Measurements from ENCODE around the gene SPEM3.
A peak's percentile ranks its signal among the peaks of the same experiment; 100 is the strongest.

Gene SPEM3

DNA sequence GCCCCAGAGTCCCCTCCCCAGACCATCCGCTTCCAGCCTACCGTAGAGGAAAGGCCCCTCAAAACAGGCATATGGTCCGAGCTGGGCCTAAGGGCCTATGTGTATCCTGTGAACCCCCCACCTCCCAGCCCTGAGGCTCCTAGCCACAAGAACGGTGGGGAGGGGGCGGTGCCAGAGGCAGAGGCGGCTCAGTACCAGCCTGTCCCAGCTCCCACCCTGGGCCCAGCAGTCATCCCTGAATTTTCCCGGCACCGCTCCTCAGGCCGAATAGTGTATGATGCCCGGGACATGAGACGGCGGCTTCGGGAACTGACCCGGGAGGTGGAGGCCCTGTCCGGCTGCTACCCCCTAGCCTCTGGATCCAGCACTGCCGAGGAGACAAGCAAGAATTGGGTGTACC is 7.5 kb upstream of the SPEM3 start:
- no peak for DNase-seq (ENCODE audit: low read depth, low spot score)

DNA sequence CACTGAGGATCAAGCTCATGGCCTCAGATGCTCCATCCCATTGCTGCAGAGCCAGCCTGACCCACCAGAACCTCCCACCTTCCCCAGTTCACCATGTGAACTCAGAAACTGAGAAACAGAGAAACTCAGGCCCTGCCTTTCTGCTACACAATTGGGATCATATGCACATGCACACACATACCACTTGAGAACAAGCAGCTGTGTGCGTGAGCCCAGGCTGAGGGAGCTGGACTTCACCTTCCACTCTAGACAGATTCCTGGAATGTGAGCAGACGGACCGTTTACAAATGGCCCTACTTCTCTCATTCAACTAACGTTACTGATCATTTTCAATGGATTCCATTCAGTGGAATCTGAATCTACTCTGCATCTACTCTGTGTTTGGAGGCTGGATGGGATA is 5.0 kb upstream of the SPEM3 start:
- DNase-seq (ENCODE audit: low read depth, low spot score): no peak

DNA sequence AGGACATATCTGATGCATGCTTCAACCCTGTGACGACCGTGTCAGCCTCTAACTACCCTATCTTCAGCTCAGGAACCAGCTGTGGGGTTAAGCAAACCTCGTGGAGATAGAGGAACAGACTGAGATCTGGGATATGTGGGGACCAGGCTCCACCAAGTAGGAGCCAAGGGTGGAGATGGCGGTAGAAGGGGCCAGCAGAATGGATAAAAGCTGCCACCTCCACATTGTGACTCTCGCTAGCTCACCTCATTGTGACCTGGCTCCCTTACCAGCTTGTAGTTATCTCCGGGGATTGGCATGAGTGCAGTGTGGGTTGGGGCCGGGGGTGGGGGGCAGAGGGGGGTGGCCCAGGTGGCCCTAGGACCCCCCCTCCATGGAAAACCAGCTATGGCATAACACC is 3.3 kb upstream of the SPEM3 start, which contains the start of gene SPEM2:
SPEM2 (plus strand) TSS at position 301 of the 400 bp plus-strand sequence; CDS start at position 374, 73 bp downstream.
- no peak for DNase-seq (ENCODE audit: low read depth, low spot score)

DNA sequence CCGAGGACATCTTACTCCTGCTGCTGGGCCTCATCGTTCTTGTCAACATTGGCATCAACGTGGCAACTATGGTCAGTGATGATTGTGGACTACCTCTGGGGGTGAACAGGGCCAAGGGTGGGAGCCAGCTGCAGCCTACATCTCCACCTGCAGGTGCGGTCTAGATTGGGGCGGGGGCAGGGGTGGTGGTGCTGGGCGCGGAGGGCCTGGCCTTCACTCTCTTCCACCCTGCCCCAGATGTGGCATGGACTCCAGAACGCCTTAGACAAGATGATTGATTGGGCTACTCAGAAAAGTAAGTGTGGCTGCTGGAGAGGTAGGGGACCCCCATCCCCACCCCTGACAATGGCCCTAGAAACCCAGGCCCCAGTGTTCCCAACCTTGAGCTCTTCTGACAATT is 2.9 kb upstream of the SPEM3 start:
- no peak for DNase-seq (ENCODE audit: low read depth, low spot score)

DNA sequence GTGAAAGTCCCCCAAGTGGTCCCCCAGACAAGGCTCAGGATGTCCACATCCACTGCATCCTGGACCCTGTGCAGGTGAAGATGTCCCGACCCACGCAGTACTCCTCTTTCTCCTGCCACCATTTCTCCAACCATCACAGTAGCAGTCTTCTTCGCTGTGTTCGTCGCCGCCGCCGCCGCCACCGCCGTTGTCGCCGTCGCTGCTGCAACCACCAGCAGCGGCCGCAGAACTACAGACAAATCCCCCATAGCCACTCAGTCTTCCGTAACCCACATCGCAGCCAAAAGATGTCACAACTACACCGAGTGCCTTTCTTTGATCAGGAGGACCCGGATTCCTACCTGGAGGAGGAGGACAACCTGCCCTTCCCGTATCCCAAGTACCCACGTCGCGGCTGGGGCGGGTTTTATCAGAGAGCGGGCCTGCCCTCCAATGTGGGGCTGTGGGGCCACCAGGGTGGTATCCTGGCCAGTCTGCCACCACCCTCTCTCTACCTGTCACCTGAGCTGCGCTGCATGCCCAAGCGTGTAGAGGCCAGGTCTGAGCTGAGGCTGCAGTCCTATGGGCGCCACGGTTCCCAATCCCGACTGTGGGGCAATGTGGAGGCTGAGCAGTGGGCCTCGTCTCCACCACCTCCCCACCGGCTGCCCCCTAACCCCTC is 2.3 kb upstream of the SPEM3 start:
- no peak for DNase-seq (ENCODE audit: low read depth, low spot score)

DNA sequence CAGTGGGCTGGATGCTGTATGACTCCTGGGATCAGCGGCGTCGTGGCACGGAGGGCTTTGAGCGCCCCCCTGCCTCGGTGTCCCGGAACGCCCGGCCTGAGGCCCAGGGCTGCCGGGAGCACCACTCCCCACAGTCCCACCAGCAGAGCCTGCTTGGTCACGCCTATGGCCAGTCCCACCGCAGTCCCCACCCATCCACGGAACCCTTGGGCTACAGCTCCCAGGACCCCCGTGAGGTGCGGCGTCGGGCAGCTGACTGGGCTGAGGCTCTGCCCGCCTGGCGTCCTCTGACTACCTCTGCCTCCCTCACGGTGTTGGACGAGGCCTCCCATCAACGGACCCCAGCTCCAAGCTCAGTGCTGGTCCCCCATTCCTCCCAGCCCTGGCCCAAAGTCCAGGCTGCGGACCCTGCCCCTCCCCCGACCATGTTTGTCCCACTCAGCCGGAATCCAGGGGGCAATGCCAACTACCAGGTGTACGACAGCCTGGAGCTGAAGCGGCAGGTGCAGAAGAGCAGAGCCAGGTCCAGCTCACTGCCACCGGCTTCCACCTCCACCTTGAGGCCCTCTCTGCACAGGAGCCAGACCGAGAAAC is 1.7 kb upstream of the SPEM3 start:
- no peak for DNase-seq (ENCODE audit: low read depth, low spot score)

DNA sequence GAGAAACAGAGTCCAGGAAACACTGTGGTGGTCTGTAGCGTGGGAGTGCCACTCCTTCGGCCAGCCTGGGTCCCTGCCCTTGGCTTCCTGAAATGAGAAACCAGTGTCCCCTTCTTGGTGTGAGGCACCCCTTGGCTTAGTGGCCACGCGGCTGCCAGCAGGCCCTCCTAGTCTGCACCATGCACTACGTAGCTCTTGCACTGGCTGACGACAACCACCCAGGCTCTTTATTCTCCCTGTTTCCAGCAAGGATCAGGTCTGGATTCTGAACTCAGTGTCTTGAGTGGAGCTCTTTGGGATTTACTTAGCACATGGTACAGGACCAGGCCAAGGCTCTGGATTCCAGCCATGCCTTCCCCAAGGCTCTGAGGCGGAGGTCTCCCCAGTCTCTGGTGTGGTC is 1.1 kb upstream of the SPEM3 start:
- no peak for DNase-seq (ENCODE audit: low read depth, low spot score)

DNA sequence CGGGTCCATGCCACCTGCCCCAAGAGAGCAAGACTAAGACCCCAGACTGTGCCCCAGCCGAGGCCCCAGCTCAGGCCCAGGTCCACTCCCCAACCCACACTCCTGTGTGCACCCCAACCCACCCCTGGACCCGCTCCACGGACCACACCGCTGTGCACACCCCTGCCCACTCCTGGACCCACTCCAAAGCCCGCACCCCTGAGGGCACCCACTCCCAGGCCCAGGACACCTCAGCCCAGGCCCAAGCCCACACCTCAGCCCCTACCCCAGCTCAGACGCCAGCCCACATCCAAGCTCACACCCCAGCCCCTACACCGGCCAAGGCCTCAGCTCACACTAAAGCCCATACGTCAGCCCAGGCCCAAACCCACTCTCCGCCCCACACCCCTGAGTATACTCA is 1.1 kb downstream of the SPEM3 start:
- DNase-seq (ENCODE audit: low read depth, low spot score): no peak

DNA sequence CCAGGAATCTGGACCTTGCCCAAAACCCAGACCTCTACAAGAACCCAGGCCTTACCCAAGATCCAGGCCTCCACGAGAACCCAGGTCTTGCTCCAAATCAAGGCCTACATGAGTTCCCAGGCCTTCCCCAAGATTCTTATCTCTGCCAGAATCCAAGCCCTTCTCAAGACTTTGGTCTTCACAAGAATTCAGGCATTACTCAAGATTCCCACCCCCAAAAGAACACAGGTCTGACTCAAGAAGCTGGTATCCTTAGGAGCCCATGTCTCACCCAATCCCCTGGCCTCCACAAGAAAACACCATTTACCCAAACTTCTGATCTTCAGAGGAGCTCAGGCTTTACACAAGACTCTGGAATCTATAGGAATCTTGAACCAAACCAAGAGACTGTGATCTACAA is 2.6 kb downstream of the SPEM3 start:
- no peak for DNase-seq (ENCODE audit: low read depth, low spot score)

DNA sequence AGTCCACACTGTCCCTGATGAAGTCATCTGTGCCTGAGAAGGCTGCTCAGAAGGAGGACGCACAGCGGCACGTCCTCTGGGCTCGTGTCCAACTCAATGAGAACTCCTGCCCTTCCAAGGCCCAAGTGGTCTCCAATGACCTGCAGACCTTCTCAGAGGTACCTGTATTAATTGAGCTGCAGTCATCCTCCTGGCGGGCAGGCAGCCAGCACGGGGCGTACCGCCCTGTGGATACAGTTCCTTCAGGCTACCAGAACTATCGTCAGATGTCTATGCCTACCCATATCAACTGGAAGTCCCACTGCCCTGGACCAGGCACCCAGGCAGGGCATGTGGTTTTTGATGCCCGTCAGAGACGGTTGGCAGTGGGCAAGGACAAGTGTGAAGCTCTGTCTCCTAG is 3.6 kb downstream of the SPEM3 start:
- no peak for DNase-seq (ENCODE audit: low read depth, low spot score)

DNA sequence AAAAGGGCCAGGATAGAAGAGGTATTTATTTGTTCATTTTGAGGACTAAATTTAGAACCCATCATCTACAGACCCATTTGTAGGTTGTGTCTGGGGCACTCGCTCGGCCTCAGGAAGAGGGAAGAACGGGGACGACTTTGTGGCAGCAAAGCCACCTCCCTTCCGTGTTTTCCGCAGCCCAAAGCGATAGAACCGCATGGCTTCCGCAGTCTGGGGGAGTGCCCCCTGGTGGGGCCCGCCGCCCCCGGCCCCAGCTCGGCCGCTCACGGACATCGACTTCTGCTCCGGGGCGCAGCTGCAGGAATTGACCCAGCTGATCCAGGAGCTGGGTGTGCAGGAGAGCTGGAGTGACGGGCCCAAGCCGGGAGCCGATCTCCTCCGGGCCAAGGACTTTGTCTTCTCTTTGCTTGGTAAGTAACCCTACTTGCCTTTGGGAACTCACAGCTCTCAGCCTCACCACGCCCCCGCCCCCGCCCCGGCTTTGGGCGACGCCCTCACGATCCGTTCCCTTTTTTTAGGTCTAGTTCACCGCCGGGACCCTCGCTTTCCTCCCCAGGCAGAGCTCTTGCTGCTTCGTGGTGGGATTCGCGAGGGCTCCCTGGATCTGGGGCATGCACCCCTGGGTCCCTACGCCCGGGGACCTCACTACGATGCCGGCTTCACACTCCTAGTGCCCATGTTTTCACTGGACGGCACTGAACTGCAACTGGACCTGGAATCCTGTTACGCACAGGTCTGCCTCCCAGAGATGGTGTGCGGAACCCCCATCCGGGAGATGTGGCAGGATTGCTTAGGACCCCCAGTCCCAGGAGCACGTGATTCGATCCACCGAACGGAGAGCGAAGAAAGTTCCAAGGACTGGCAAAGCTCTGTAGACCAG is 7.3 kb downstream of the SPEM3 start:
- DNase-seq (ENCODE audit: low read depth, low spot score): peak; percentile 23

DNA sequence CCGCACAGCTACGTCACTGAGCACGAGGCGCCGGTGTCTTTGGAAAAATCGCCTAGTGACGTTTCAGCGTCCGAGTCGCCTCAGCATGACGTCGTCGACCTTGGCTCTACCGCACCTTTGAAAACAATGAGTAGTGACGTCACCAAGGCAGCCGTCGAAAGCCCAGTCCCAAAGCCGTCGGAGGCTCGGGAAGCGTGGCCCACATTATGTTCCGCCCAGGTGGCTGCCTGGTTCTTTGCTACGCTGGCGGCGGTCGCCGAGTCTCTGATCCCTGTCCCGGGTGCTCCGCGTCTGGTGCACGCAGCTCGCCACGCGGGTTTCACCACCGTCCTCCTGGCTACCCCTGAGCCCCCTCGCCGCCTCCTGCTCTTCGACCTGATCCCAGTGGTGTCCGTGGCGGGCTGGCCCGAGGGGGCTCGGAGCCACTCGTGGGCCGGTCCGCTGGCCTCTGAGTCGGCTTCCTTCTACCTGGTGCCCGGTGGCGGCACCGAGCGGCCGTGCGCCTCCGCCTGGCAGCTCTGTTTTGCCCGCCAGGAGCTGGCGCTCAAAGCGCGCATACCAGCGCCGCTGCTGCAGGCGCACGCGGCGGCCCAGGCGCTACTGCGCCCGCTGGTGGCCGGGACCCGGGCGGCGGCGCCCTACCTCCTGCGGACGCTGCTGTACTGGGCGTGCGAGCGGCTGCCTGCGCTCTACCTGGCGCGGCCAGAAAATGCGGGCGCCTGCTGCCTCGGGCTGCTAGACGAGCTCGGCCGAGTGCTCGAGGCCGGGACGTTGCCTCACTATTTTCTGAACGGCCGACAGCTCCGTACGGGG is 8.1 kb downstream of the SPEM3 start:
- peak; percentile 53 for DNase-seq (ENCODE audit: low read depth, low spot score)

DNA sequence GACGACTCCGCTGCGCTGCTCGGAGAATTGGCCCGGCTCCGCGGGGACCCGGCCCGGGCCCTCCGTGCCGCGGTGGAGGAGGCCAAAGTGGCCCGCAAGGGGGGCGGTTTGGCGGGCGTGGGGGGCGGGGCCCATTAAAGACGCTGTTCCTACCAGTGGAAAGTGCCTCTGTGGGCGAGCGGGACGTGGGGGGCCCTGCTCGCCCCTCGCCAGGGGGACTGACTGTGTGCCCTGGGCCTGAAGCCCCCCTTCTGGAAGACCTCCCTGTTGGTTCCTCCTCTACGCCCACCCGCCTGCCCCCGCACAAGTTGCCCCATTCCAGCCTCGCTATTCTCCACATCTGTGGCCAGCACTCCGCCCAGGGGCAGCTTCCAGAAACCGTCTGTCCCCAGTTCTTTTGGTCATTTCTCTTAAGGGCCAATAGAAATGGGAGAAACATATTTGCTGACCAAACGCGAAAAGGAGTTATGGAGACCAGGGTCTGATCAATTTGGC is 8.8 kb downstream of the SPEM3 start:
- no peak for DNase-seq (ENCODE audit: low read depth, low spot score)

DNA sequence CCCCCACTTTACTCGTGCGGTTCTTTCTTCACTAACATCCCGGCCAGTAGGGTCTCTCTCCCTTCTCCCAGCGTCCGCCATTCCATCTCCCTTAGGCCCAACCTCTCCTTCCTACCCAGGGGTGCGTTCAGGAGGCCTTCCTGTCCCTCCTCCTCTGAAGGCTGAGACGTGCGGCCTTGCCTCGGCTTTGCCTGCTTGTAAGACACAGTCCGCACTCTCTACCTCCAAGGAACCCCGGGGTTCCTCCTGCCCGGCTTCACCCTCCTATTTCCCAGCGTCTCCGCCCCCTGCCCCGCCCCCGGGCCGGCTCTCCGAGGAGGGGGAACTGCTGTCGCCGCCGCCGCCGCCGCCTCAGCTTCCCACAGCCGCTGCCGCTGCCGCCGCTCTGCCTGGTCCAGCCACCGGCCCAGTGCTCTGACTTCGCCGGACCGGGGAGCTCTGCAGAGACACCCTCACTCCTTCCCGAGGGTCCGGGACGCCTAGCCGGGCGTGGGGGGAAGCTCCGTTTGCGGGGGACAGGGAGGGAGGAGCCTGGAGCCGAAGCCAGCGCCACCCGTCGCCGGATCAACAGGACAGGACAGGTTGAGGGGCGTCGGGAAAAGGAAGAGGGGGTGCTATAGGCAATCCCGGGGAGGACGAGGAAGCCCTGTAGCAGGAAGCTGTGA is 9.4 kb downstream of the SPEM3 start:
- DNase-seq (ENCODE audit: low read depth, low spot score): no peak

DNA sequence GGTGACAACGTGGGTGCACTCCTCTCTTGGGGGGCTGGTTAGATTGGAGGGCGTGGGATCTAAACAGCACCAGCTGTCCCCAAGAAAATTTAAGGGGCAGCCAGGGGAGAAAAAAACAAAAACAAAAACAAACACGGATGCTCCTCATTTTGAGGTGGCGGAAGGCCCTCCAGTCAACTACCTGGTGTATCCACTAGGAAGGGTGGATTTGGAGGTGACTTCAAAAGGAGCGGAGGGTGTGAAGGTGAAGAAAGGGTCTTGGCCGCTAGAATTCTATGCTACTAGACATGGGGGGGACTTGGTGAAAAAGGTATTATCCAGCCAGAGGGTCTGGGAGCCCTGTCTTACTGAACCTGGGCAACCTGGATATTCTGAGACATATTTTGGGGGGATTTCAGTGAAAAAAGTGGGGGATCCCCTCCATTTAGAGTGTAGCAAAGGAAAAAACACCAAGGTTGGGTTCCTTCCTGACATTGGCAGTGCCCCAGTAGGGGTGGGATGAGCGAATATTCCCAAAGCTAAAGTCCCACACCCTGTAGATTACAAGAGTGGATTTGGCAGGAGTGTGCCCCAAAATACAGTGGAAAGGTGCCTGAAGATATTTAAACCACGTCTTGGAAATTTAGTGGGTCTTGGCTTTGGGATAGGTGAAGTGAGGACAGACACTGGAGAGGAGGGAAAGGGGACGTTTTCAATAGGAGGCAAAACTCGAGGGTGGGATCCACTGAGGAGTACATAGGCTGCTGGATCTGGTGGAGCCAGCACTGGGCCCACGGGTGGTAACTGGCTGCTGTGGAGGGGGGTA is 10.2 kb downstream of the SPEM3 start:
- DNase-seq (ENCODE audit: low read depth, low spot score): no peak

DNA sequence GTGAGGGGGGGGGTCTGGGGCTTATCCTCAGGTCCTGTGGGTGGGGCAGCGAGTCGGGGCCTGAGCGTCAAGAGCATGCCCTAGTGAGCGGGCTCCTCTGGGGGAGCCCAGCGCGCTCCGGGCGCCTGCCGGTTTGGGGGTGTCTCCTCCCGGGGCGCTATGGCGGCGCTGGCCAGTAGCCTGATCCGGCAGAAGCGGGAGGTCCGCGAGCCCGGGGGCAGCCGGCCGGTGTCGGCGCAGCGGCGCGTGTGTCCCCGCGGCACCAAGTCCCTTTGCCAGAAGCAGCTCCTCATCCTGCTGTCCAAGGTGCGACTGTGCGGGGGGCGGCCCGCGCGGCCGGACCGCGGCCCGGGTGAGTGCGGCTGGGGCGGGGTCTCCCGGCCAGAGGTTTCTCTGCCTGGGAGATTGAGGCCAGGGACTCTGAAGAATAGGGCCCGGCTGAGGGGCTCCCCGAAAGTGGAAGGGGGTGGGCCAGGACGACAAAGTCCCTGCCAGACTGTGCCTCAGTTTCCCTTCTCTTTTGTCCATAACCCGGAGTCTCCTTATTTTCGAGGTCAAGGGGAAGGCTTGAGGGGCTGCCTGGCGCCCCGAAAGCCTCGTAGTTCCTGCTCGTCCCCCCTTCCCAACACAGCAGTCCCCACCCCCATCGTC is 10.9 kb downstream of the SPEM3 start, which contains the start of gene FGF11:
FGF11 (plus strand) TSS at position 51 of the 651 bp plus-strand sequence; CDS start at position 160, 109 bp downstream.
- no peak for DNase-seq (ENCODE audit: low read depth, low spot score)

DNA sequence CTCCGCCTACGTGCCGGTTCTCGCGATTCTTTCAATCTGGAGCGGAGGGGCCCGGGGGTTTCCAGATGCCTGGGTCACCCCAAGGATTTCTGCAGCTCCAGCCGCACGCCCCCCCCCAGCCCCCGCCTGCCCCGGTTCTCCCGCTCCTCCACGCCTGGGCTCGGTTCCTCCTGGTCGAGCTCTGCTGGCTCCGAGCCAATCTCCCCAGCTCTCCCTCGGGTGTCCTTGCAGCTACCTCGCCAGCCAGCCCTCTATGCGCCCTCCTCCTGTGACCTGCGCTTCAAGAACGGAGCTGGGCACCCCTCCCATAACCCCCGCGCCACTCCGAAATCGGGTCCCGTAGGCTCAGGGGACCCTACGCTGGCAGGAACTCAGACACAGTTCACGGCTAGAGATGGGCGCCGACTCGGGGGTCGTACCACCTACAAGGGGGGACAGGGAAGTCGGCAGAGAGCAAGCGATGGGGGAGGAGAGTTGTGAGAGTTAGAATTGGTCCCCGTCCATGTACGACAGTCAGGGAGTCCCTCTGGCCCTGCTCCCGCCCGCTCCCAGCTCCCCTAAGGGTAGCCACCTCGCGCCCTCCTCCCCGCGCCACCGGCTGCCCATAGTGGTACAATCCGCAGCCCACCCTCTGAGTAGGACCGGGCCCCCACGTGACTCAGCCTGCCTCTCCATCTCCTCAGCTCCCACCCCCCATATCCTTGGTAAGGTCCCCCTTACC is 11.6 kb downstream of the SPEM3 start:
- no peak for DNase-seq (ENCODE audit: low read depth, low spot score)

DNA sequence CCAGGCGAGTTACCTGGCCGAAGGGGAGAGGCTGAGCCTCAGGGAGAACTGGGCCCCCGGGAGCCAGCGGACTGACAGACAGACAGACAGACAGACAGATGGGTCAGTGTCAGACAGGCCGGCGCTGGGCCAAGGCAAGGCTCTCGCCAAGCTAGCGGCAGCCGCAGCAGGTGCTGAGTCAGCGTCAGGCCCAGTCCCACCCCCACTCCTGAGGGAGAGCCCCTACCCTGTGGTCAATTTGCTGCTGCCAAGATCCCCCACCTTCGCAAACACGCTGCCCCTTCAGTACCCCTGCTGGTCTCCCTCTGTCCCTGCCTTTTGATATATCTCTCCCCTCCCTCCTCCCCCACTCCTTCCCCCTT is 12.2 kb downstream of the SPEM3 start:
- no peak for DNase-seq (ENCODE audit: low read depth, low spot score)

DNA sequence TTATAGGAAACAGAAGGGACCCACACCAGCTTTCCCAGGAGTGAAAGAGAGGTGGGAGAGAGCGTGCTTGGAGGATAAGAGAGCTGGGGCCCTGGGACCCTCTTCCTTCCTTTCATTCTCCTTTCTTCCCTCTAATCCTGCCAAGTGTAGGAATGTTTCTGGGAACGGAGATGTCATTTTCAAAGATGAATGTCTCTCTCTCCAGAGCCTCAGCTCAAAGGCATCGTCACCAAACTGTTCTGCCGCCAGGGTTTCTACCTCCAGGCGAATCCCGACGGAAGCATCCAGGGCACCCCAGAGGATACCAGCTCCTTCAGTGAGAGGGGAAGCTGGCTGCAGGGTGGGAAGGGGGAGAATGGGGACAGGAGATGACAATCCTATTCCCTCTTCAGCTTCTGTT is 12.6 kb downstream of the SPEM3 start:
- DNase-seq (ENCODE audit: low read depth, low spot score): no peak

All from activated CD4-positive, CD25-positive, alpha-beta regulatory T cell treated with anti-CD3 and anti-CD28 coated beads, Interleukin-2, amount 50 U/mL, for 16 hours (primary cell).